ENCODE measurements around the gene ODC1.

DNA sequence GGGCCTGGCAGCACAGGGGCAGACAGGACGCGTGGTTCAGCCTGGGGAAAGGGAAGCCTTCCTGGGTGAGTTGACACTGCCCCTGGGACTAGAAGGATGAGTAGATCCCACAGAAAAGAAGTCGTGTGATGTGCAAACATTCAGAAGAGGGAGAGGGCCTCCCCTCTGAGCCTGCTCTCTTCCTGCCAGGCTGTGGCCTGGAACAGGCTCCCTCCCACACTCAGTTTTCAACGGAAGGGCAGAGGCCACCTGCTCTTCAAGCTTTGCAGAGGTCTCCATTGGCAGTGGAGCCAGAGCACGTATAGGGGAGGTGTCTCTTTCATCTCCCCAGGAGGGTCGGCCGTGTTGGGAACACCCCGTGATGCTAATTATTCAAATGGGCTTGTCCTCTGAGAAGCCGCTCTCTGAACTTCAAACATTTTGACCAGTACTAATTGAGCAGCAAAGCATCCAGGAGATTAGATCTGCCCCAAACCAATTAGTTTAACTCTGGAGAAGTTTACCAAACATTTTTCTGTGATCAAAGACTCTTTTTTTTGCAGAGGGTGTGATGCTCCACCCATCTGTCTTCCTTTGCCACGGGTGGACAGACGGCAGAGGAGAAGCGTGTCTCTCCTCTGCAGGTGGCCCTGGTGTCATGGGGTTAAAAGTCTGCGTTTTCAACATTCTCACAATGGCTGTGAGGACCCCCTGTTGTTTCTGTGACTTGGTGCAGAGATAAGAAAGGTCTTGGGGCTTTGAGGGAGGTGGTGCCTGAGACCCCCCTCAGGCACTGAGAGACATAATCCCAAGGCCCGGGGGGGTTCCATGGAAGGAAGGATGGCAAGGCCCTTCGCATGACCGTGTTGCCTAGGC is 29.5 kb upstream of the ODC1 start:
- TF ChIP-seq, protein P1, sequence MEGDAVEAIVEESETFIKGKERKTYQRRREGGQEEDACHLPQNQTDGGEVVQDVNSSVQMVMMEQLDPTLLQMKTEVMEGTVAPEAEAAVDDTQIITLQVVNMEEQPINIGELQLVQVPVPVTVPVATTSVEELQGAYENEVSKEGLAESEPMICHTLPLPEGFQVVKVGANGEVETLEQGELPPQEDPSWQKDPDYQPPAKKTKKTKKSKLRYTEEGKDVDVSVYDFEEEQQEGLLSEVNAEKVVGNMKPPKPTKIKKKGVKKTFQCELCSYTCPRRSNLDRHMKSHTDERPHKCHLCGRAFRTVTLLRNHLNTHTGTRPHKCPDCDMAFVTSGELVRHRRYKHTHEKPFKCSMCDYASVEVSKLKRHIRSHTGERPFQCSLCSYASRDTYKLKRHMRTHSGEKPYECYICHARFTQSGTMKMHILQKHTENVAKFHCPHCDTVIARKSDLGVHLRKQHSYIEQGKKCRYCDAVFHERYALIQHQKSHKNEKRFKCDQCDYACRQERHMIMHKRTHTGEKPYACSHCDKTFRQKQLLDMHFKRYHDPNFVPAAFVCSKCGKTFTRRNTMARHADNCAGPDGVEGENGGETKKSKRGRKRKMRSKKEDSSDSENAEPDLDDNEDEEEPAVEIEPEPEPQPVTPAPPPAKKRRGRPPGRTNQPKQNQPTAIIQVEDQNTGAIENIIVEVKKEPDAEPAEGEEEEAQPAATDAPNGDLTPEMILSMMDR (IDR thresholded peaks at IDR 0.05; ENCODE audit: insufficient read depth, low read length, poor library complexity, severe bottlenecking) = no peak
- TF ChIP-seq EZH2phosphoT487 (conservative IDR thresholded peaks at IDR 0.05; ENCODE audit: low read length) = no peak

Data from SU-DHL-6 (cell line).